Activated CD8-positive, alpha-beta memory T cell treated with anti-CD3 and anti-CD28 coated beads for 48 hours (primary cell): ENCODE results near the gene ZNF750.

Source experiments
- DNase-seq, 3 experiments: peaks; one replicate each; pipeline ENCODE4 v3.0.0-alpha.2; 2020; ENCODE audit warnings: low read depth in 2 of 3, low spot score in 2 of 3

Gene ZNF750

DNA sequence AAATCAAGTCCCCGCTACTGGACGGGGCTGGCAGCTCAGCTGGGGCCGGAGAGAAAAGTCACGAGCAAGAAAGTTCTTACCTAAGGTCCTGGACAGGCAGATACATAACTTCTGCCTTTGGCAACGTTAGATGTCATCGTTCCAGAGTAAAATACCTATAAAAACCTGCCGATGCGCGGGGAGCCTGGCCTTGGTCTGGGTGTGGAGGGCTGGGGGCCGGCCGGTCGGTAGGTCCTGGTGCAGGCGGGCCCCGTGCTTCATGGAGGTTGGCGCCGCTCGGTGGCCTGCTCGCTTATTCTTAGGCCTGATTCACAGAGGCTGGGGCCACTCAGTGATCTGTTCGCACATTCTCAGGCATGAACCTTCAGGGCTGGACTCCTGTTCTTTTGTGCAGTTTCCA lies 33.7 kb upstream of the ZNF750 start:
- no peak for DNase-seq

GRCh38 chr17:82872591-82873520 lies 33.0 kb upstream of the ZNF750 start:
- DNase-seq: no peak

DNA sequence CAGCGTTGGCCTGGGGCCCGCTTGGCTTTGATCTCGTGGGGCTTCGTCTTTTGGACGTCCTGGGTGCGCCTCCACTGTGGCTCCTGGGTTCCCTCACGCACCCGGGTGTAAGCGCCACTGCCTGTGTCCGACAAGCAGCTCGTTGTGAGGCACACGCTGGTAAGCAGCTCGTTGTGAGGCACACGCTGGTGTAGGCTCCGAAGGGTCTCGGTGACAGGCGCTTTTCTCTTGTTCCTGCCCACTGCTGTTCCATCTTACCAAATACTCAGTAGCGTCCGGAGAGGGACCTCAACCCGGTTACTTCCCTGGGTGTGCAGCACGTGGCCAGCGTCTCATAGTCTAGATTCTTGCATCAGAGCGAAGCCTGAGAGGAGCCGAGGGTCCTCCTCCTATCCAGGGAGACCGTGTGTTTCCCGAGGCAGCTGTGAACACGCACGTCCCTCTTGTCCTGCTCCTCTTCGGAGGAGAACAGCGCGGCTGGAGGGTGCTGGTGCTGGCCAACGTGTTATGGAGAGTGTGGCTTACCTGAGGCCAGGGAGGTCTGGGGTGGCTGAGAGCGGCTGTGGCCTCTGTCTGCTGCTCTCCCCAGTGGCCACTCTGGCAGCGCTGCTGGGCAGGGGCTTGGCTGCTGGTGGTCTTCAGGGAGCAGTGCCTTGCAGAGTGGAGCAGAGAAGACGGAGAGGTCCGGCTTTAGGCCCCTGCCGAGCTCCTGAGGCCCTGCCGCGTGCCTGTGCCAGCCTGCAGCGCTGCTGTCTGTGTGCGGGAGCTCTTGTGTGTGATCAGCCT lies 32.1 kb upstream of the ZNF750 start:
- DNase-seq: no peak

GRCh38 chr17:82871056-82871775 lies 31.4 kb upstream of the ZNF750 start:
- no peak for DNase-seq

GRCh38 chr17:82870541-82870940 lies 30.7 kb upstream of the ZNF750 start:
- DNase-seq: no peak

DNA sequence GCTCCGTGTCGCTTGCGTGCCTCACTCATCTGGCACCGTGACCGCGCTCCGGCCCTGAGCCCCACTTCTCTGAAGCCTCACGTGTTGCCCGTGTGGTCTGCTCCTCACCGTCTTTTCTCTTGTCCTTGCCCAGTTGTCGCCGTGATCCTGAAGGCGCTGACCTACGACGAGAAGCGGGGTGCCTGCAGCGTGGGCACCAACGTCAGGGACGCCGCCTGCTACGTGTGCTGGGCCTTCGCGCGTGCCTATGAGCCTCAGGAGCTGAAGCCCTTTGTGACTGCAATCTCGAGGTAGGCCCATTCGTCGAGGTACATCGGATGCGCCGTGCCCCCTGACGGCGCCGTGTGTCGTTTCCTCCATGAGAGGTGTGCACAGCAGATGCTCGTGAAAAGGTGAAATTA lies 30.3 kb upstream of the ZNF750 start:
- no peak for DNase-seq

GRCh38 chr17:82869536-82869935 lies 29.7 kb upstream of the ZNF750 start:
- DNase-seq: no peak

DNA sequence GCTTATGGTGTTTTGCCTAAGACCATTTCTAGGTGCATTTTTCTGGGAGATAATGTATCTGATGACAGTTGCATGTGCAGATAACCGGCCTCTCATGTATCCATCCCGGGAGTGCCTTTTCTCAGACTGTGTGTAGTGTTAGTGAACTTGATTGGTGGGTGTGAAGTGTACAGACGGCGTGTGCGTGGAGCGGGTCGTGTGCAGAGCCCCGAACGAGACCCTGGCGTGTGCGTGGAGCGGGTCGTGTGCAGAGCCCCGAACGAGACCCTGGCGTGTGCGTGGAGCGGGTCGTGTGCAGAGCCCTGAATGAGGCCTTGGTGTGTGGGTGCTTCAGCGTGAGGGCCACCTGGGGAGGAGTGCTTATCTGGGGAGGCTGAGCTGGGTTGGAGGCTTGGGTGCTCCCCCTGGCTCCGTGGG lies 28.9 kb upstream of the ZNF750 start:
- no peak for DNase-seq

DNA sequence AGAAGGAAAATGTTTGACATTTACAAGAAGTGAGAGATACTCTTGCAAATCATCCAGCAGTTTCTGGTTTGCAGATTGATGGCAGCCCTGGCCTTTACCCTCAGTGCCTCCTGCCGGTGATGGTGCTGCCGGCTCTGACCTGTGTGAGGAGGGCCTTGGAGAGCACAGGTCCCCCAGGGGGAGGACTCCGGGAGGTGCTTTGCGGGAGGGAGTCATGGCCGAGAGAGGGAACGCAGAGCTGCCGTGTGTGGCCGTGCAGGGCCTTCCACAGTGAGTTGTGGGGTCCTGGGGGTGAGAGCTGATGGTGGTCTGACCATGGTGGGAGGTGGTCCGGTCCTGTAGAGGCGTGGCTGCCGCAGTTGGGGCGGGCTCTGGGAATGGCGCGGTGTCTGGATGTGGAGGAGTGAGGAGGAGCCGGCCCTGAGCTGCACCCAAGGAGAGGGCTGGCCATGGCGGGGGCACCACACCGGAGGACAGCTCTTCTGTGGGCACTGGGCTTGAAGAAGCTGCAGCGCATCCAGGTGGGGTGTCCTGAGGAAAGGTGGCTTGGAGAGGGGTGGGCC lies 28.0 kb upstream of the ZNF750 start:
- no peak for DNase-seq

DNA sequence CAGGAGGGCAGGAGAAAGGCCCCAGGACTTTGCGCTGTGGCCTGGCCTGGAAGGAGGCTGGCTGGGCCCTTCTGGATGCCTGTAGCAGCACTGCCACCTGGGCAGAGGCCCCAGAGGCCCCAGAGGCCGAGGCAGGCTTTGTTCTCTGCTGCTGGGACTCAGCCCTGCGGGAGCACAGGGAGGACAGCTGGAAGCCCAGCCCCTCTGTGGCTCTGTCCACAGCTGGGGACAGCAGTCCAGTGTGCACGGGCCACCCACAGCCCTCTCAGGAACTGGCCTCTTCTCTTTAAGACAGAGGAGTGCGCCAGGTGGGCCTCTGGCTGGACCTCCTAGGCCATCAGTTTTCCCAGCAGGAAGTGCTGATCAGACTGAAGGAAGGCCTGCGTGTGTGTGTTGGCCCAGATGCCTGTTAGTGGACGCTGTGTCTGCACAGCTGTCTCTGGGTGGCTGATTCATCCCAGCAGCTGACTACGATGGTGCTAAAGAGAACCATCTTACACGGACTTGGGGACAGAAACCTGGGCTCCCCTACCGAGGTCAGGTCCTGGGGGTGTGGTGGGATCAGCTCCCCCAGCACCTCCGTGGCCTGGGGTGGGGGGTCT lies 26.9 kb upstream of the ZNF750 start:
- DNase-seq: no peak

GRCh38 chr17:82865774-82866395 lies 26.1 kb upstream of the ZNF750 start:
- DNase-seq: no peak

DNA sequence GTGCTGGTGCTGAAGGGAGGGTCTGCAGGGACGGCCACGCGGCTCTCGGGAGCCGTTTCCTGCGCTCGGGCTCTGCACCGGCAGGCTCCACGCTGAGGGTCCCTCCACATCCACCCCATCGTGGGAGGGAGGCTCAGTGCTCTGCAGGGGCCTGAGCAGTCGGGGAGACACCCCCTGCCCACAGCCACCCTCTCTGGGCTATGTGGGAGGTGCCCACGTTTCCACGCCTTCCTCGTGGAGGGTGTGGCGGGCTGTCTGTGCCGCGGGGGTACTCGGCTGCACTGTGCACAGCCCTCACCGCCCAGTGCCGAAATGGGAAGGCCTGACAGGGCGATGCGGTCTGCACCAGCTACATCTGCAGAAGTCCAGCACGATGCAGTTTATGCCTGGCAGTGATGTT lies 25.5 kb upstream of the ZNF750 start:
- no peak for DNase-seq

GRCh38 chr17:82864713-82865248 lies 25.0 kb upstream of the ZNF750 start:
- DNase-seq: no peak

DNA sequence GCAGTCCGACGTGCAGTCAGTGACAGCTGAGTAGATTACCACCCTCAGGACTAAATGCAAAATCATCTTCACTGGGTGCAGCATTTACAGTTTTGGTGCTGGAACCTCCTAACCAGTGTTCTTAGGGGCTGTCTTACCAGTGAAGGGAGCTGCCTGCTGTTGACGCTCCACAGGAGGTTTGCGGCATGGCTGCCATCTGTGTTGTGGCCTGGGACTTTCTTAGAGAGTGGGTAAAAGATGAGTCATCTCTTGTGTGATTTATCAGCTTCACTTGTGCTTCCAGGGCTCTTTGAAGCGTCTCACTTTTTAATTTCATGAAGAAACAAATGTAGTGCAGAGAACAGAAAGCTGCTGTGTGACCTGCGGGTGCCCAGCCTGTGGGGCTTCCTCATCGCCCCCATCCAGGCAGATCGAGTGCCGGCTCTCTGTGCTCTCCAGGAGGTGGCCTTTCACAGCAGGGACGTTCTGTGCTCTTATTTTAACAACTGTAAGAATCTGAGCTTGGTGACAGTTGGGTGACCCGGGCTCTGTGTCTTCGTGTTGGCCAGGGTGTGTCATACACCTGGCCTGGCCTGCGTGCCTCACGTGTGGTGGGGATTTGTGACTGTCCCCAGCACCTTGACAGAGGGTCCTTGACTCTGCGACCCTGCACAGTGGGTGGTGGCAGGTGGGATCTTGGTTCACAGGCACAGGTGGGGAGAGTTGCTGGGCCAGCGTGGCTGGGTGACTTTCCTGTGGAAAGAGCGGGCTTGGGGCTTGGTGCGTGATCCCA lies 24.3 kb upstream of the ZNF750 start:
- peak in 2 of 3 experiments; percentile 64 to 70 for DNase-seq

DNA sequence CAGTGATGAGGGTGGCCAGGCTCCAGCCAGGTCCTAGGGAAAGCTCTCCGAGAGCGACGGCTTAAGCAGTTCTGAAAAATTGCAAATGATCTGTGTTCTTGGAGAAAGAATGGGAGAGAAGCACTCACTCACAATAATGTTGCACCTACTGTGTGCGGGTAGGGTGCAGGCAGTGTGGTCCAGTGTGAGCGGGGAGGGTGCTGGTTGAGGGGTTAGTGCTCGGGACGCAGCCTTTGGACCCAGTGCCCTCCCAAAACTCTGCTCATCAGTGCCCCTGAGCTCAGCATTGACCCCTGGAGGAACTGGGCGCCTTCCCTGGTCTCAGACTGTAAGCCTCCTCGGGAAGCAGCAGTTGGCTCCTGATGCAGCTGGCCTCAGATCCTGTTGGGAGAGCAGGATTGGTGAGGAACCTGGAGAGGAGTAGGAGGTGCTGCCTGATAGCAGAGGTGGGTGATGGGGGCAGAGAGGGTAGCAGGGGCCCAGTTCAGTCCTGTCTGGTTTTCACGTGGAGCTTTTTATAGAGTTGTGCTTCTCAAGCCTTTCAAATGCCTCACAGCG lies 23.6 kb upstream of the ZNF750 start:
- no peak for DNase-seq

GRCh38 chr17:82862737-82863382 lies 23.0 kb upstream of the ZNF750 start:
- DNase-seq: no peak

- DNase-seq: no peak
Observed at GRCh38 chr17:82862191-82862590, 22.4 kb upstream of the ZNF750 start.

- no peak for DNase-seq
Observed at GRCh38 chr17:82861393-82861775, 21.6 kb upstream of the ZNF750 start.
